HEK293T (cell line): Measurements from ENCODE around the gene BTBD19.

ENCODE experiments used
- ARNT ChIP-seq: fragments of 450-650 bp; IDR thresholded peaks from 2 replicates; pipeline ENCODE4 v1.6.1; 2017; ENCODE audit warnings: mild to moderate bottlenecking
- BHLHE40 ChIP-seq: fragments of 450-650 bp; IDR thresholded peaks from 2 replicates; pipeline ENCODE4 v1.6.1; 2016; ENCODE audit warnings: mild to moderate bottlenecking, moderate library complexity, borderline replicate concordance
- CTBP1 ChIP-seq: fragments of 450-650 bp; IDR thresholded peaks from 2 replicates; pipeline ENCODE4 v1.6.1; 2016; ENCODE audit warnings: borderline replicate concordance
- FOXA1 ChIP-seq: fragments of 450-650 bp; IDR thresholded peaks from 2 replicates; pipeline ENCODE4 v1.6.1; 2016; ENCODE audit warnings: mild to moderate bottlenecking
- FOXM1 ChIP-seq: fragments of 450-650 bp; IDR thresholded peaks from 2 replicates; pipeline ENCODE4 v1.6.1; 2017; ENCODE audit warnings: mild to moderate bottlenecking, borderline replicate concordance
- HDGF ChIP-seq: fragments of 450-650 bp; IDR thresholded peaks from 2 replicates; pipeline ENCODE4 v1.6.1; 2017; ENCODE audit warnings: antibody characterized with exemption, borderline replicate concordance
- NFRKB ChIP-seq: fragments of 450-650 bp; IDR thresholded peaks from 2 replicates; pipeline ENCODE4 v1.6.1; 2016; ENCODE audit warnings: mild to moderate bottlenecking, moderate library complexity
- SP1 ChIP-seq: fragments of 450-650 bp; IDR thresholded peaks from 2 replicates; pipeline ENCODE4 v1.6.1; 2017
- SUZ12 ChIP-seq: fragments of 450-650 bp; IDR thresholded peaks from 2 replicates; pipeline ENCODE4 v1.6.1; 2016; ENCODE audit warnings: mild to moderate bottlenecking
- ZNF384 ChIP-seq: fragments of 450-650 bp; IDR thresholded peaks from 2 replicates; pipeline ENCODE4 v1.6.1; 2016
- TF ChIP-seq, protein P1 (sequence below): fragments of 450-650 bp; IDR thresholded peaks from 2 replicates; pipeline ENCODE4 v1.6.1; 2016

DNA sequence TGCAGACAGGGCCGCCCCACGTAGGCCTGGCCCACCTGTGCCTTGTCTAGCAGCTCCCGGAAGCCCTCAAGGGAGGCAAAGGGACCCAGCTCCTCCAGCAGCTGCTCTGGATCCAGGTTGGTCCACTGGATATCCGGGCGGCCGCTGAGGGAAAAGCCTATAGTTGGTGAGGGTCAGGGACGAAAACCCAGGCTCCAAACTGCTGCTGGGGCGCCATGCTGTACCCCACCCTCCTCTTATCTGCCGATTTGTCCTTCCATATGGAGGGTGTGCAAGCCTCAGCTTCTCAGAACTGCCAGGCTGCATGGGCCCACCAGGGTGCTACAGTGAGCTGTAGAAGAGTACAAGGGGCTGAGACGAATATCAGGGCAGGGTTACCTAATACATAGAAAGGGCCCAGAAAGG is 22.6 kb downstream of the BTBD19 start:
- TF ChIP-seq, protein P1, sequence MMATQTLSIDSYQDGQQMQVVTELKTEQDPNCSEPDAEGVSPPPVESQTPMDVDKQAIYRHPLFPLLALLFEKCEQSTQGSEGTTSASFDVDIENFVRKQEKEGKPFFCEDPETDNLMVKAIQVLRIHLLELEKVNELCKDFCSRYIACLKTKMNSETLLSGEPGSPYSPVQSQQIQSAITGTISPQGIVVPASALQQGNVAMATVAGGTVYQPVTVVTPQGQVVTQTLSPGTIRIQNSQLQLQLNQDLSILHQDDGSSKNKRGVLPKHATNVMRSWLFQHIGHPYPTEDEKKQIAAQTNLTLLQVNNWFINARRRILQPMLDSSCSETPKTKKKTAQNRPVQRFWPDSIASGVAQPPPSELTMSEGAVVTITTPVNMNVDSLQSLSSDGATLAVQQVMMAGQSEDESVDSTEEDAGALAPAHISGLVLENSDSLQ = no peak
- TF ChIP-seq SP1 (no peak), ZNF384 (no peak), BHLHE40 (no peak), FOXM1 (no peak), FOXA1 (no peak), CTBP1 (no peak), HDGF (no peak), SUZ12 (no peak), NFRKB (no peak), ARNT (no peak)
